Caco-2 (cell line): ENCODE results near the gene TTLL11. TPM values are rescaled to one million over a fixed set of nuclear protein-coding genes. Genes with fewer than 3 reads are reported as not detected.

Experiments
- BruUV-seq: library from RNA; stranded (reverse); fragments of 400-500 nt; replicated peaks from 2 replicates; lab custom pipeline; 2021; lab: Mats Ljungman, UMichigan
- CTCF ChIA-PET: fragments of 300-600 bp; sonication (Branson Sonifier 250); formaldehyde crosslinking; loops from one replicate; lab custom pipeline; 2022; ENCODE audit warnings: antibody characterized with exemption; lab: Charles Lee
- POLR2A ChIA-PET: fragments of 300-600 bp; sonication (Branson Sonifier 250); formaldehyde crosslinking; loops from one replicate; lab custom pipeline; 2022; ENCODE audit warnings: antibody characterized with exemption; lab: Charles Lee
- DNase-seq, 2 experiments: peaks; one replicate each; pipeline versions ENCODE4 v3.0.0 to v3.0.0-alpha.2; 2020 to 2022
- H3K27me3 ChIP-seq: replicated peaks from 2 replicates; pipeline ENCODE4 v1.6.0; 2011; ENCODE audit warnings: low read length; ENCODE audit not compliant: control insufficient read depth, insufficient read depth
- H3K36me3 ChIP-seq: 2 replicates; pipeline ENCODE4 v1.5.1; 2011; ENCODE audit warnings: low read length; ENCODE audit not compliant: control insufficient read depth, insufficient read depth
- H3K4me1 ChIP-seq: fragments of 250-450 bp; sonication (Bioruptor Pico); 2 replicates; pipeline ENCODE4 v1.5.1; 2020; ENCODE audit warnings: mild to moderate bottlenecking
- H3K4me3 ChIP-seq: 2 replicates; pipeline ENCODE4 v1.5.1; 2011; ENCODE audit warnings: low read depth, mild to moderate bottlenecking, control low read depth, low read length
- H3K9me3 ChIP-seq: fragments of 250-450 bp; sonication (Bioruptor Pico); 2 replicates; pipeline ENCODE4 v1.5.1; 2020; ENCODE audit warnings: mild to moderate bottlenecking, moderate library complexity
- H3K27ac Mint-ChIP-seq: one replicate; pipeline ENCODE4 v1.8.0; 2022; ENCODE audit warnings: mixed read lengths; ENCODE audit not compliant: unreplicated experiment
- H3K27me3 Mint-ChIP-seq: one replicate; pipeline ENCODE4 v1.8.0; 2022; ENCODE audit warnings: mixed read lengths; ENCODE audit not compliant: insufficient read depth, unreplicated experiment
- H3K36me3 Mint-ChIP-seq: one replicate; pipeline ENCODE4 v1.8.0; 2022; ENCODE audit warnings: mild to moderate bottlenecking, mixed read lengths; ENCODE audit not compliant: insufficient read depth, unreplicated experiment
- H3K4me1 Mint-ChIP-seq: one replicate; pipeline ENCODE4 v1.8.0; 2022; ENCODE audit warnings: low read depth, mixed read lengths; ENCODE audit not compliant: unreplicated experiment
- H3K4me3 Mint-ChIP-seq: one replicate; pipeline ENCODE4 v1.8.0; 2022; ENCODE audit warnings: mild to moderate bottlenecking, moderate library complexity, mixed read lengths; ENCODE audit not compliant: unreplicated experiment
- H3K9me3 Mint-ChIP-seq: one replicate; pipeline ENCODE4 v1.8.0; 2022; ENCODE audit warnings: mixed read lengths; ENCODE audit not compliant: unreplicated experiment
- intact Hi-C: fragments of 100-400 bp; cut with micrococcal nuclease; formaldehyde crosslinking; loops from one replicate; pipeline ENCODE4 v1.10.0; 2022; ENCODE audit not compliant: unreplicated experiment
- total RNA-seq: library from RNA; stranded (reverse); gene quantifications from 2 replicates; pipeline ENCODE4 v1.2.3, GENCODE V29; 2022
- TF ChIP-seq, protein P1 (sequence below), 2 experiments: fragments of 200-600 bp in 1 of 2; IDR thresholded peaks; 1 replicate in 1 of 2; 2 replicates in 1 of 2; pipeline versions ENCODE4 v1.5.1 to v1.8.0; 2011 to 2022; ENCODE audit warnings: antibody characterized with exemption in 1 of 2, control low read depth in 1 of 2, inconsistent platforms in 1 of 2, low read depth in 1 of 2, low read length in 1 of 2, mild to moderate bottlenecking in 1 of 2, moderate library complexity in 1 of 2; ENCODE audit not compliant: insufficient read depth in 1 of 2, severe bottlenecking in 1 of 2, unreplicated experiment in 1 of 2

The TTLL11 gene
- total RNA-seq, 1 experiment from 2014 or later: 4.4 TPM

DNA sequence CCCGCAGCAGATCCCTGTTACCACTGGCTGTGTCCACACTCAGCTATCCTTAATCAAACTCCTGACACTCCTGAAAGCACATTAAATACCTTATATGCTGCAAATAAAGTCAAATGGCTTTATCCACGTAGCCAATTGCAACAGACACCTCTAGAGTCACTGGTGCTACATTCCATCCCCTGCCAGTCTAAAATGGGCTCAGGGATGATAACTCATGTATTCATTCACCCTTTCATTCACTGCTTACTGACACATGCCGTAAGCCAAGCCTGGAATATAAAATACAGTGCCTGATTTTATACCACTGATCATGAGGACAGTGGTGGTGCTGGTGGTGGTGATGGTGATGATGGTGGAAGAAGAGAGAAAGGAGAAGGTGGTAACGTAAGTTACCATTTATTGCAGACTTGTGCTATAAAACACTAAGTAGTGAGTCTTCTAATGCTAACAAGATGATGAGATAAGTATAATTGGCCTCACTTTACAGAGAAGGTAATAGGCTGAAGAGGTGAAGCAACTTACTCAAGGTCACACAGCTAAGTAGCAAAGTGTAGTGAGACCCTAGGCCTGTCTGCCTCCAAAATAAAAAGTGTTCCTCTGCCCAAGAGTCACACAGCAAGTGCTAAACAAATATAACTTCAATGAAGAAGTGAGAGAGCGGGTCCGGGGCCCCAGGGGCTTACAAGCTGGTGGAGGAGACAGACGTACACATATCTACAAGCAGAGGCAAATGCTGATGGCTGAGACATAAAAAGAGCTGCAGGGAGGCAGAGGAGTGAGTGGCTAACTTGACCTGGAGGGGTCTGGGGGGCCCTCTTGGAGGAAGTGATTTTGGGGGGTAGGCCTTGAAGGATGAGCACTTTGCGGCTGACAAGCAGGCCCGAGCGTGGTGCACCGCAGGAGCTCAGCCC is 1.2 kb downstream of the TTLL11 start:
- H3K36me3 ChIP-seq: no peaks in the 10 kb centered on the region
- peaks cover 11% of the 10 kb centered on the region for H3K4me1 Mint-ChIP-seq
- CTCF ChIA-PET: interaction anchor here (0.6 to 1.4 kb wide), 2 partner anchors 28 to 177 kb away, joined by 3 read pairs; no protein-coding TSS in a partner anchor
- H3K4me1 ChIP-seq: no peaks in the 10 kb centered on the region
- H3K9me3 Mint-ChIP-seq: no peaks in the 10 kb centered on the region
- intact Hi-C loops: loop anchor here (10.0 kb wide), 1 partner anchor 723 kb away; no protein-coding TSS in a partner anchor
- no peaks in the 10 kb centered on the region for H3K9me3 ChIP-seq
- TF ChIP-seq, protein P1, sequence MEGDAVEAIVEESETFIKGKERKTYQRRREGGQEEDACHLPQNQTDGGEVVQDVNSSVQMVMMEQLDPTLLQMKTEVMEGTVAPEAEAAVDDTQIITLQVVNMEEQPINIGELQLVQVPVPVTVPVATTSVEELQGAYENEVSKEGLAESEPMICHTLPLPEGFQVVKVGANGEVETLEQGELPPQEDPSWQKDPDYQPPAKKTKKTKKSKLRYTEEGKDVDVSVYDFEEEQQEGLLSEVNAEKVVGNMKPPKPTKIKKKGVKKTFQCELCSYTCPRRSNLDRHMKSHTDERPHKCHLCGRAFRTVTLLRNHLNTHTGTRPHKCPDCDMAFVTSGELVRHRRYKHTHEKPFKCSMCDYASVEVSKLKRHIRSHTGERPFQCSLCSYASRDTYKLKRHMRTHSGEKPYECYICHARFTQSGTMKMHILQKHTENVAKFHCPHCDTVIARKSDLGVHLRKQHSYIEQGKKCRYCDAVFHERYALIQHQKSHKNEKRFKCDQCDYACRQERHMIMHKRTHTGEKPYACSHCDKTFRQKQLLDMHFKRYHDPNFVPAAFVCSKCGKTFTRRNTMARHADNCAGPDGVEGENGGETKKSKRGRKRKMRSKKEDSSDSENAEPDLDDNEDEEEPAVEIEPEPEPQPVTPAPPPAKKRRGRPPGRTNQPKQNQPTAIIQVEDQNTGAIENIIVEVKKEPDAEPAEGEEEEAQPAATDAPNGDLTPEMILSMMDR (IDR thresholded peaks at IDR 0.05; ENCODE audit: insufficient read depth in 1 of 2, low read depth in 1 of 2, low read length in 1 of 2, severe bottlenecking in 1 of 2, unreplicated experiment in 1 of 2): no peak
- peak overlapping the region; percentile 7 for H3K27ac Mint-ChIP-seq
- H3K4me3 ChIP-seq: peak overlapping the region; percentile 87
- DNase-seq: no peak
- POLR2A ChIA-PET: no interaction called here
- no peaks in the 10 kb centered on the region for H3K27me3 ChIP-seq
- peaks cover 4% of the 10 kb centered on the region for H3K27me3 Mint-ChIP-seq
- no peaks in the 10 kb centered on the region for H3K36me3 Mint-ChIP-seq
- peak overlapping the region; percentile 76 for H3K4me3 Mint-ChIP-seq
- TSS peak; percentile 23 for BruUV-seq

DNA sequence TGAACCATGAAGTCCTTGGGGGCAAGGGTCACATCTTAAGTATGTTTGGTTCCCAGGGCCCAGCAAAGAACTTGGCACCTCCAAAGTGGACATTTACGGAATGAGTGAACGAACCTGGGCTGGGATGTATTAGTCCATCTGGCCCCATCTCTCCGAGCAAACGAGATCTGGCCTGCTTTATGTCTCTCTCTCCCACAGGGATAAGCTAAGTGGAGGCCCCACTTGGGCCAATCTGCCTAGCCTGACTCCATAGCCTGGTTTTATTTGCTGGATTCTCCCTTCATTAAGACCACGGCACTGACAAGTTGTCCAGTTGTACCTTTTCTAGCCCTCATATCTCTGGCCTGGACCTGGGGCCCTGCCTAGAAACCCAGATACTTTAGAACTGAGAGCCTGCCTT is 2.1 kb downstream of the TTLL11 start:
- no peaks in the 10 kb centered on the region for H3K4me1 ChIP-seq
- no TSS peak for BruUV-seq
- Mint-ChIP-seq H3K4me3 (no peak overlapping the region), H3K27me3 (no peaks in the 10 kb centered on the region), H3K9me3 (no peaks in the 10 kb centered on the region), H3K4me1 (peaks cover 11% of the 10 kb centered on the region), H3K27ac (no peak overlapping the region), H3K36me3 (no peaks in the 10 kb centered on the region)
- no peaks in the 10 kb centered on the region for H3K36me3 ChIP-seq
- ChIA-PET POLR2A (no interaction called here), CTCF (no interaction called here)
- H3K27me3 ChIP-seq: no peaks in the 10 kb centered on the region
- no peaks in the 10 kb centered on the region for H3K9me3 ChIP-seq
- no peak overlapping the region for H3K4me3 ChIP-seq
- DNase-seq: no peak
- intact Hi-C loops: loop anchor here (10.0 kb wide), 1 partner anchor 724 kb away; no protein-coding TSS in a partner anchor
- TF ChIP-seq, protein P1 (IDR thresholded peaks at IDR 0.05; ENCODE audit: insufficient read depth in 1 of 2, low read depth in 1 of 2, low read length in 1 of 2, severe bottlenecking in 1 of 2, unreplicated experiment in 1 of 2): no peak

DNA sequence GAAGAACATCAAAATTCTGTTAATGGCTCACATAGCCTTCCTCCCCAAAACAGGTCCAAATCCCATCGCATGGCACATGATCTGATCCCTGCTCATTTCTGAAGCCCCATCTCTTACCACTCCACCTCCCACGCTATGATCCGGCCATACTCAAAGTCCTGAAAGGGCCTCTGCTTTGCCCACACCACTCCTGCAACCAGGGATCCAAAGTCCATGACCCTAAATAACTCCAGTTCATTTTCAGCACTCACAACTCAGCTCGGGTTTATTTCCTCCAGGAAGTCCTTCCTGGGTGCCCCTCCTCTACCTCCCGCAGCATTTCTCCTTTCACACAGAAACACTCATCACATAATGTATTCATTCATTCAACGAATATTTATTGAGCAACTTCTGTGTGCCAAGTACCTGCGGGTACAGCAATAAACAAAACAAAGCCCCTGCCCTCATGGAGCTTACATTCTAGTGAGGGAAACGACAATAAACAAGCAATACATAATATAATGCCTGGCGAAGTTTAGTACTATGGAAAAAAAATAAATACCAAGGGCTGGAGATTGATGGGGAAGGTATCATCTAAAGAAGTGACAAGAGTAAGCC is 2.7 kb downstream of the TTLL11 start:
- H3K9me3 ChIP-seq: no peaks in the 10 kb centered on the region
- no peaks in the 10 kb centered on the region for H3K27me3 Mint-ChIP-seq
- H3K4me3 Mint-ChIP-seq: no peak overlapping the region
- no TSS peak for BruUV-seq
- TF ChIP-seq, protein P1 (IDR thresholded peaks at IDR 0.05; ENCODE audit: insufficient read depth in 1 of 2, low read depth in 1 of 2, low read length in 1 of 2, severe bottlenecking in 1 of 2, unreplicated experiment in 1 of 2): no peak
- H3K4me1 Mint-ChIP-seq: peaks cover 11% of the 10 kb centered on the region
- ChIA-PET CTCF (interaction anchor here (0.7 kb wide), 1 partner anchor 9 kb away, joined by 4 read pairs; no protein-coding TSS in a partner anchor), POLR2A (no interaction called here)
- no peaks in the 10 kb centered on the region for H3K36me3 Mint-ChIP-seq
- no peaks in the 10 kb centered on the region for H3K36me3 ChIP-seq
- no peaks in the 10 kb centered on the region for H3K4me1 ChIP-seq
- H3K27me3 ChIP-seq: no peaks in the 10 kb centered on the region
- H3K27ac Mint-ChIP-seq: no peak overlapping the region
- intact Hi-C loops: loop anchor here (10.0 kb wide), 1 partner anchor 724 kb away; no protein-coding TSS in a partner anchor
- no peak for DNase-seq
- no peak overlapping the region for H3K4me3 ChIP-seq
- no peaks in the 10 kb centered on the region for H3K9me3 Mint-ChIP-seq
